Left colon (tissue), 2 donors: ENCODE results near the gene NUB1. TPM values are rescaled to one million over a fixed set of nuclear protein-coding genes. Genes with fewer than 3 reads are reported as not detected.
A peak's percentile ranks its signal among the peaks of the same experiment; 100 is the strongest.

ENCODE experiments used
- ATAC-seq: fragments of 200-7000 bp; cut with Tn5 transposase; one replicate; pipeline ENCODE4 v1.9.1; 2020; ENCODE audit warnings: mild to moderate bottlenecking, moderate library complexity
- DNase-seq, 2 donors: peaks; one replicate each; pipeline ENCODE4 v3.0.0-alpha.2; 2020
- intact Hi-C, 2 donors: fragments of 100-400 bp; cut with DNase I in 1 of 2; cut with micrococcal nuclease in 1 of 2; formaldehyde crosslinking; loops; one replicate each; pipeline versions ENCODE4 v1.11.2 to v1.14.0; 2022; cut with DNase I, micrococcal nuclease
- total RNA-seq, 2 donors: library from RNA; stranded (reverse); fragmentation: NEBNext Ultra II Directional; extraction: Animal tissue kit (Norgen Biotek cat#: 25700); gene quantifications; one replicate each; pipeline ENCODE4 v1.2.1, GENCODE V29; 2021
- donor health status: DM: no; HTN: no; CAD: no.
- donor health status: DM: yes; HTN: yes; CAD: no.

NUB1 gene
- total RNA-seq, 2 donors from 2014 or later: 50.7 to 53.3 TPM

GRCh38 chr7:151395036-151395367 lies 53.4 kb downstream of the NUB1 start:
- no peak for DNase-seq
- ATAC-seq: no peak
- intact Hi-C loops: no loop called here

DNA sequence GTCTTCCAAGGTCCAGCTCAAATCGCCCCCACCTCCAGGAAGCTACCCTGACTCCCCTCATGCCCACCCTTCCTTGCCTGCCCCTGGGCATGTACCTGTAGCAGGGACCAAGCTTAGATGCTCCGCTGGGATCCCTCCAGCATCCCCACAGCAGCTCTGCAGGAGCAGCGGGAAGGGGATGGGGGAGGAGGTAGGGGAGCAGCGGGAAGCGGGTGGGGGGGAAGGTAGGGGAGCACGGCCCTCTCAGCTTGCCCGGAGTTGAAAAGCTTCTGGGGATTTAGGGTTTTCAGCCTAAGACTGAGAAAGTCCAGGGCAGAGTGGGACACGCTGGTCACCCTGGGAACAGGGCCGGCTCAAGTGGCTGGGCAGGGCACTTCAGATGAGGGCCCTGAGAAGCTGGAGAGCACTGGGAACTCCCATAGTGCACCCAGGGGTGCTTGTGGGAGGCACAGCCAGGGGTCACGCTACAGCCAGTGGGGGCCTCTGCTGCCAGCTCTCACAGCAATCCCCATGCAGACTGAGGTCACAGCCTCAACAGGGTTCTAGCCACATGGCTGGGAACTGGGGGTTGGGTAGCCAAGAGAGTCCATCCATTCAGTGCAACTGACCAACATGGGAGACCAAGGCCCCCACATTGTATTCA lies 54.8 kb downstream of the NUB1 start:
- ATAC-seq (no peak), DNase-seq (no peak)
- intact Hi-C loops: no loop called here

DNA sequence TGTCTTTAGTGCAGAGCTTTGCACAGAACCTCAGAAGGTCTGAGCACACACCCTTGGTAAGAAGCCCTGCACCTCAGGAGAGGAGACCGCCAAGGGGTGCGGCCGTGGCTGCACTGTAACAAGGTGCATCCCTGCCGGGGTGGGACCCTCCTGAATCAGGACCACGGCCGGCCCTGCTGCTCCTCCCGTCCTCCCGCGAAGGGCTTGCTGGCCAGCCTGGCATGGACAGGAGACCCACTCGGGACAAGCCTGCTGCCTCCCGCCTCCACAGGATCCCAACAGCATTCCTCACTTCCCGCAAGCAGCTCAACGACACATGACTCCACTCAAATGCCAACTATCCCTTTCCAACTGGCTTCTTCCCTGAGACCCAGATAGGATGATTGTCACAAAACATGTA lies 55.4 kb downstream of the NUB1 start:
- intact Hi-C loops: no loop called here
- no peak for DNase-seq
- ATAC-seq: no peak

DNA sequence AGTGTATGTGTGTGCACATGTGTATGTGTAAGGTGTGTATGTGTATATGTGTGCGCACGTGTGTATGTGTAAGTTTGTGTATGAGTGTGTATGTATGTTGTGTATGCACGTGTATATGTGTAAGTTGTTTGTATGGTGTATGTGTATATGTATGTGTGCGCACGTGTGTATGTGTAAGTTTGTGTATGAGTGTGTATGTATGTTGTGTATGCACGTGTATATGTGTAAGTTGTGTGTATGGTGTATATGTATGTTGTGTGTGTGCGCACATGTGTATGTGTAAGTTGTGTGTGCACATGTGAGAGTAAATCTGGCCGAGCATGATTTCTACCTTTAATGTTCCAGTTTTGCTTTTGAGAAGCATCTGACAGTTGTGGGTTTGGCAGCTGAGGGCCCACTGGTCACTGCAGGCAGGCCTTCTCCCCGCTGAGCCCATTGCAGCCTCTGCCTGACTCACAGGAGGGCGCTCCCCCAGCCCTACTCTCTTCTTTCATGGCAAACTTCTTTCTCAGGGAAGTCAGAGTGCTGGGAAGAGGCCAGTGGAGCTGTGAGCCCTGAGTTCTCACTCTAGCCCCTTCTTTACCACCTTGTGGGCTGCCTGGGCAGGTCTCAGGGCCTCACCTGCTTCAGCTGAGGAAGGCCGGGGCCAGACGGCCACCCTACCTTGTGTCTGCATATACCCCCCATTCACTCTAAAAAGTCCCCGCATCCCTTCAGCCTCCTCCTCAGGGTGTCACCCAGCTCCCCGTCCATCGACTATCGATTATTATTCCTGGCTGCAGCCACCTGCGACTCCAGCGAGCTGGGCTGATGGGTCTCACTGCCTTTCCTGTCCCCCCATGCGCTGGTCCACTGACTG lies 57.1 kb downstream of the NUB1 start:
- ATAC-seq (no peak), DNase-seq (no peak)
- intact Hi-C loops: no loop called here

DNA sequence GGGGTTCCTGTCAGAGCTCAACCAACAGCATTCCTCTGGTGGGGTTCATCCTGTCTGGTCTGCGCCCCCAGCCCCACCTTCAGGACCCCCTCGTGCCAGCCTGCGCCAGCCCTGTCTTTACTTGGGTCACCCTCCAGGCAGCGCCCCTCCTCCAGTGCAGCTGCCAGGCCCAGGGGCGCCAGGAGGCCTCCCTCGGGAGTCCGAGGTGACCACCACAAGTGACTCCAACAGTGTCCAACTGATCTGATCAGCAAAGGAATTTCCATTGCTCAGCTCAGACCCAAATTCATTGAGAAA lies 57.6 kb downstream of the NUB1 start:
- no peak for DNase-seq

DNA sequence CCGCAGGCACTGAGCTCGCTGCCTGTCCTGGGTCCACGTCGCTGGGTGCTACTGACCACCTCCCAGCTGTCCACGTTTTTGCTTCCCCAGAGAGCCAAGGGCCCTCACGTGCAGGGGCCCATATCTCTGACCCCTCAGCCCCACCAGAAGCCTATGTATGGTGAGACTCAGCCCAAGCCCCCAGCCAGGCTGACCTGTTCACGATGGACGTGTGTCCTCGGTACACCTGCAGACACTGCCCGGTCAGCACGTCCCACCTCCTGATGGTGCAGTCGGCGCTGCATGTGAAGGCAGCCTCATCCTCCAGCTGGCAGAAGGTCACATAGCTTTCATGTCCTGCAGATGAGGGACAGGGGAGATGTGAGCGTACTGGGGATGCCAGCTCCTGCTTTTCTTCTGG lies 58.3 kb downstream of the NUB1 start:
- intact Hi-C loops: no loop called here
- ATAC-seq (no peak), DNase-seq (no peak)

More for the DNA sequence above, 57.6 kb downstream of the NUB1 start:
- intact Hi-C loops: no loop called here
- ATAC-seq: no peak

- intact Hi-C loops: no loop called here
- DNase-seq (no peak), ATAC-seq (no peak)
These were observed 59.2 kb downstream of the NUB1 start for GRCh38 chr7:151400626-151401315.

DNA sequence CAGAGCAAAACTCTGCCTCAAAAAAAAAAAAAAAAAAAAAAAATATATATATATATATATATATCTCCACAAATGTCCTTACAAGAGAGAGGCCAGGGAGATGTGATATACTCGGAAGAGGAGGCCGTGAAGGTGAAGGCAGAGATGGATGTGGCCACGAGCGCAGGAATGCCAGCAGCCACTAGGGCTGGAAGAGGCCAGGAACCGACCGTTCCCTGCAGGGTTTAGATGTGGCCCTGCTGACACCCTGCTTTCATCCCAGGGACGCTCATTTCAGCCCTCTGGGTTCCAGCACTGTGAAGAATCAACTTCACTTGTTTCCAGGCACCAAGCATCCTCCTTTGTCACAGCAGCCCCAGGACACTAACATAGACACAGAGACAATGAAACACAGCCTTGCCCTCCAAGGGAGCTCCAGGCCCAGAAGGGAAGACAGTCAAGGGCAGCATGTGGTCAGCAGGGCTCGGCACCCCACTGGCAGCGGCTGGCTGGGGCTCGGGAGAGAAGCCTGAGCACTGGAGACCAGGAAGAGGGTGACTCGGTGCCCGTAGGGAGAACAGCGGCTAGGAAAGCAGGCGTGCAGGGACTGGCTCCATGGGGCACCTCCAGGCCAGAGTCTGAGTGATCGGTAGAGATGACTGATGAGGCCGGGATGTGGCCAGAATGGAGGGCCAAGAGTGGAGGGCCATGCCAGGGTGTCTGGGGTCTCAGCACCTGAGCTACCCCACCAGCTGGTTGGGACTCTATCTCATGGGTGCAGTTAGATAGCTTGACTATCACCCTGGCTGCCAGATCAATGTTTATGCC lies 60.6 kb downstream of the NUB1 start:
- ATAC-seq (no peak), DNase-seq (no peak)

GRCh38 chr7:151403764-151404163 lies 62.2 kb downstream of the NUB1 start:
- no peak for DNase-seq
- intact Hi-C loops: no loop called here
- ATAC-seq: no peak

More for the DNA sequence above, 60.6 kb downstream of the NUB1 start:
- intact Hi-C loops: no loop called here

DNA sequence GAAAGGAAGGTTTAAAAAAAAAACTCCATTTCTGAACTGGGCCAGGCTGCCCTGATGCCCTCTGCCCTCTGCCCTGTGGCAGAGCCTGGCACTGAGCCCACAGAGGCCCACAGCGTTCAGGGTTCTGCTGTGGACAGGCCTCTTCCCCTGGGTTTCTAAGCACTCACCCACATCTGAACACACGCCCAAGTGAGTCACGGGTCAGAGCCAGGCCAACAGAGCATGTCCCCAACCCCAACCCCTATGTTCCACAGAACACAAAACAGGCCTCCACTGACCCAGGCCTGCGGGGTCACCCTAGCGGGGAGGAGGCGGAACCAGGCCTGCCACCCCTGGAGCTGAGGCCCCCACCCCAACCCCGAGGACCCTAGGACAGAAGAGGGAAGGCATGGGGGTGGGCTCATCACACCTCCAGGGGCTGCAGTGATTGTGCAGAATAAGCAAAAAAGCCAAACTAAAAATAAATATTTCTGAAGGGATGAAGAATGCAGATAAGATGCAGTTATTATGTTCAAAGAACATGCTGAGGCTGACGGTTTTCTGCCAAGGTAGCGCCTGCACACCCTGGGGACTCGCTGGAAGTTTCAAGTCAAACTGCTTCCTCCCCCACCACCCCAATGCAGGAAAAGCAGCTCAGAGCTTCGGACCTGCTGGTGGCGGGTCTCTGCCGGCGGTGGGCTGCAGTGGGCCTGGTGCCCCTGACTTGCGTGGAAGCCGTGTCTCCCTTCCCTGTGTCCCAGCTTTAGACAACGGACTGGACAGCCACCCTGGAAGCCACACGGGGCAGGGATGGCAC lies 62.8 kb downstream of the NUB1 start:
- ATAC-seq (peak; percentile 41), DNase-seq (no peak)
- intact Hi-C loops: no loop called here

DNA sequence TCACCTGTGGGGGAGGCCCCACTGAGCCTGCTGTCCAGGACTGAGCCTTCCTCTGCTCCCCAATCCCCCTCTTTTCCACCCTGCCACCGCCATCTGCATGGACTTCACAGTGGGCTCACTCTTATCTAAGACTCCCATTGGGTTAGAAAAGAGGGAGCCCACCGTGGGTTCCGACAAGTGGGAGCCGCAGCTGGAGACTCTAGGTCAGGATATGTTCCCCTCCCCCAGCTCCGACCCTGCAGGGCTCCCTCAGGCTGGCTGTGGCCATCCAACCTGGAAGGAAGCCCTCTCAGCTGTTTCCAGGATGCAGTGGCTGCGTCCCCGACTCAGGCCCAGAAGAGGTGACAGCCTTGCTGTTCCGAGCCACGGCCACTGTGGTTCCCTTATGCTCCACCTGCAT lies 63.4 kb downstream of the NUB1 start:
- DNase-seq: no peak
- ATAC-seq: no peak
- intact Hi-C loops: no loop called here

DNA sequence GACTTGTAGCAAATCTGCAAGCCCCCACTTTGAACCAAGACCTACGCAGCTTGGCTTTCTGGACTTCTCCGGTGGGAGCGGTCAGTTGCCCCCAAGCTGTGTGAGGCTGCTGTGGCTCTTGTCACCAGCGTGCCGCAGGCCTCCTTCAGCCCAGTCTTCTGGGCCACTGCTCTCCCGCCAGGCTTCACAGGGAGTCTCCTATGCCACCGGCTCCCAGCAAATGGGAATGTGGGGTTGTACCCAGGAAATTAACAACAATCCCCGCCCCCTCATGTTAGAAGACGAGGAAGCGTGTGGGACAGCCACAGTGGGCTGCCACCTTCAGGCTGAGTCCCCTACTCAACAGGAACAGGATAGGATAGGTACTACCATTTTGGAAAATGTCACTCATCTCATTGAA lies 64.0 kb downstream of the NUB1 start:
- DNase-seq (no peak), ATAC-seq (no peak)
- intact Hi-C loops: no loop called here

GRCh38 chr7:151406051-151406875 lies 64.7 kb downstream of the NUB1 start:
- intact Hi-C loops: no loop called here
- DNase-seq (no peak), ATAC-seq (no peak)

DNA sequence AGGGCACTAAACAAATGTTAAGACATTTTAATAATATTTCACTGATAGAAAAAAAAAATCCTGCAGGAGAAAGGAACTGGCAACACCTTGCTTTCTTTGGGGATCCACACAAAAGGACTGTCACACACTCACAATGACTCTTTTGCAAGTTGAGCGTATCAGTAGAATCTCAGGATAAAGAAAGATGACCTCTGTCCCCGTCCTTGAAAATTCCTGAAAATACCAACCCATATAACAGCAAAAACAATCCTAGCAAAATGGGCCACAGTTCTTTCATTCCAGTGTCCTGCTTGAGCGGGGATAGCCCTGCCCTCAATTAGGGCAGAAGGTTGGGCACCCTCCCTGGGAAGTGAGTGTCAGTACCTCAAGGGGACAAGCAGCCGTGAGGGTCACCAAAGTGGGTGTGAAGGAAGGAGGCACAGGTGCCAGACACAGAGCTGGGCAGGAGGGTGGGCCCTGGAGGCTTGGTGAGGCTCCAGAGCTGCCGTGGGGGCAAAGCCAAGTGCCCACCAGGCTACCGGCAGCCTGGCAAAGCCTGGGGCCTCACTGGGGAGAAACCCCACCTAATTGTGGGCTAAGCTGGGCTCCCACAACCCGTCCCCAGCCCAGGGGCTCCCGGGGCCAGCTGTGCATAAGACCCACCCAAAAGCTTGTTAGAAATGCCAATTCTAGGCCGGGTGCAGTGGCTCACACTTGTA lies 65.4 kb downstream of the NUB1 start:
- no peak for ATAC-seq
- DNase-seq: no peak
- intact Hi-C loops: no loop called here

DNA sequence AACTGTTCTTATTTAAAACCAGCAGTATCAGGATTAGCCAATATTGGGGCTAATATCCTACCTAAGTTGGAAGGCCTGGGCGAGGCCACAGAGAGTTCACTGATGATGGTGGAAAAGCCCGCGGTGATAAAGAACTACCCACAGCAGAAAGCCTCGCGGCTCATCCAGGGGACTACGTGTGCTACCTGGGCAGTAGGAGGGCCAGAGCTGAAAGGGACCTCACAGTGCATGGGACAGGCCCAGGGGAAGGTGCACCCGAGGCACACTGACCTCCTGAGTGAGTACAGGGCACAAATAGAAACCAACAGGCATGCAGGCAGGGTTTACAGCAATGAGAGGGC lies 66.9 kb downstream of the NUB1 start:
- ATAC-seq: no peak
- intact Hi-C loops: no loop called here
- no peak for DNase-seq

GRCh38 chr7:151408839-151409666 lies 67.4 kb downstream of the NUB1 start:
- intact Hi-C loops: no loop called here
- DNase-seq (no peak), ATAC-seq (peak; percentile 33)
